Vagina (tissue), 2 donors: ENCODE data around the gene NOS3. TPM values are rescaled to one million over a fixed set of nuclear protein-coding genes. Genes with fewer than 3 reads are reported as not detected.

Experiments
- DNase-seq, 2 donors: peaks; one replicate each; pipeline ENCODE4 v3.0.0-alpha.2; 2017; ENCODE audit errors: extremely low spot score in 2 of 2
- H3K27ac ChIP-seq: fragments of 200-600 bp; sonication (generic); one replicate; pipeline ENCODE4 v1.5.1; 2019
- H3K27me3 ChIP-seq: fragments of 200-600 bp; sonication (generic); one replicate; pipeline ENCODE4 v1.5.1; 2019
- H3K36me3 ChIP-seq, 2 donors: fragments of 200-600 bp; sonication (generic); one replicate each; pipeline ENCODE4 v1.5.1; 2017 to 2019
- H3K4me1 ChIP-seq: fragments of 200-600 bp; sonication (generic); one replicate; pipeline ENCODE4 v1.5.1; 2019
- H3K4me3 ChIP-seq, 2 donors: fragments of 200-600 bp; sonication (generic); 1 replicate in 1 of 2; 2 replicates in 1 of 2; pipeline ENCODE4 v1.5.1; 2016 to 2019
- H3K9me3 ChIP-seq: fragments of 200-600 bp; sonication (generic); one replicate; pipeline ENCODE4 v1.5.1; 2019
- CTCF ChIP-seq, 3 experiments: fragments of 450-650 bp in 2 of 3; fragments of 200-600 bp in 1 of 3; sonication (generic) in 1 of 3; IDR thresholded peaks; one replicate each; pipeline ENCODE4 v1.5.1; 2017 to 2019; ENCODE audit warnings: antibody characterized with exemption in 3 of 3, mild to moderate bottlenecking in 2 of 3, moderate library complexity in 2 of 3
- POLR2A ChIP-seq, 2 donors: fragments of 450-650 bp; IDR thresholded peaks; one replicate each; pipeline ENCODE4 v1.6.1; 2017; ENCODE audit warnings: antibody characterized with exemption in 2 of 2, mild to moderate bottlenecking in 2 of 2, moderate library complexity in 2 of 2
- POLR2AphosphoS5 ChIP-seq, 2 donors: sonication (generic); formaldehyde crosslinking; IDR thresholded peaks; one replicate each; pipeline ENCODE4 v1.9.0; 2017; ENCODE audit warnings: antibody characterized with exemption in 2 of 2, mild to moderate bottlenecking in 2 of 2, low read depth in 1 of 2; ENCODE audit not compliant: insufficient read depth in 1 of 2
- intact Hi-C: fragments of 100-400 bp; cut with DNase I; formaldehyde crosslinking; loops from one replicate; pipeline ENCODE4 v1.15.1; 2023
- total RNA-seq: library from RNA; depleted of rRNA; stranded (reverse); fragments of >200 nt; gene quantifications from one replicate; pipeline ENCODE4 v1.2.3, GENCODE V29; 2016

NOS3 gene
- total RNA-seq, 1 donor from 2014 or later, result 22.8 TPM

- DNase-seq, result no peak
- Histone ChIP-seq H3K36me3 (no peaks in the 10 kb centered on the region), H3K27me3 (no peaks in the 10 kb centered on the region), H3K4me3 (no peak overlapping the region), H3K9me3 (no peaks in the 10 kb centered on the region), H3K27ac (no peak overlapping the region), H3K4me1 (peaks cover 9% of the 10 kb centered on the region)
- intact Hi-C loops, result no loop called here
- no peak for TF ChIP-seq CTCF (IDR thresholded peaks at IDR 0.05)
- no peak for TF ChIP-seq POLR2AphosphoS5 (IDR thresholded peaks at IDR 0.05; ENCODE audit: insufficient read depth in 1 of 2, low read depth in 1 of 2)
- no peak for TF ChIP-seq POLR2A (IDR thresholded peaks at IDR 0.05)
Observed at GRCh38 chr7:150943453-150943814, 47.4 kb upstream of the NOS3 start.

- no peak overlapping the region for H3K4me3 ChIP-seq
- no peak for TF ChIP-seq CTCF (IDR thresholded peaks at IDR 0.05)
- no peak for TF ChIP-seq POLR2AphosphoS5 (IDR thresholded peaks at IDR 0.05; ENCODE audit: insufficient read depth in 1 of 2, low read depth in 1 of 2)
- TF ChIP-seq POLR2A (IDR thresholded peaks at IDR 0.05), result no peak
- intact Hi-C loops, result no loop called here
- no peak for DNase-seq
- H3K27me3 ChIP-seq, result no peaks in the 10 kb centered on the region
- H3K27ac ChIP-seq, result no peak overlapping the region
- peaks cover 9% of the 10 kb centered on the region for H3K4me1 ChIP-seq
- H3K9me3 ChIP-seq, result no peaks in the 10 kb centered on the region
- H3K36me3 ChIP-seq, result no peaks in the 10 kb centered on the region
Observed at GRCh38 chr7:150944066-150945042, 46.5 kb upstream of the NOS3 start.

- Histone ChIP-seq H3K27me3 (no peaks in the 10 kb centered on the region), H3K27ac (no peak overlapping the region), H3K4me3 (no peak overlapping the region), H3K9me3 (no peaks in the 10 kb centered on the region), H3K4me1 (peaks cover 9% of the 10 kb centered on the region), H3K36me3 (no peaks in the 10 kb centered on the region)
- TF ChIP-seq POLR2A (IDR thresholded peaks at IDR 0.05) (no peak), CTCF (IDR thresholded peaks at IDR 0.05) (no peak), POLR2AphosphoS5 (IDR thresholded peaks at IDR 0.05; ENCODE audit: insufficient read depth in 1 of 2, low read depth in 1 of 2) (no peak)
- intact Hi-C loops, result no loop called here
- DNase-seq, result no peak
Observed at GRCh38 chr7:150945171-150945852, 45.5 kb upstream of the NOS3 start.

- no peak overlapping the region for H3K27ac ChIP-seq
- no peaks in the 10 kb centered on the region for H3K27me3 ChIP-seq
- H3K4me1 ChIP-seq, result peaks cover 9% of the 10 kb centered on the region
- no peak for TF ChIP-seq CTCF (IDR thresholded peaks at IDR 0.05)
- peak in 1 of 2 donors; percentile 11 for TF ChIP-seq POLR2AphosphoS5 (IDR thresholded peaks at IDR 0.05; ENCODE audit: insufficient read depth in 1 of 2, low read depth in 1 of 2)
- TF ChIP-seq POLR2A (IDR thresholded peaks at IDR 0.05), result no peak
- no peaks in the 10 kb centered on the region for H3K36me3 ChIP-seq
- intact Hi-C loops, result no loop called here
- DNase-seq, result no peak
- no peak overlapping the region for H3K4me3 ChIP-seq
- H3K9me3 ChIP-seq, result no peaks in the 10 kb centered on the region
Observed at GRCh38 chr7:150945853-150946420, 44.9 kb upstream of the NOS3 start.
